GM15510 (cell line): ENCODE measurements around the gene PSMA5.

Source experiments
- POLR2A ChIP-seq: IDR thresholded peaks from 3 replicates; pipeline ENCODE4 v1.6.1; 2011; ENCODE audit warnings: borderline replicate concordance; ENCODE audit not compliant: insufficient read length; ENCODE audit errors: extremely low read depth

PSMA5 gene

GRCh38 chr1:109426281-109427170 is at the start of gene PSMA5:
Gene PSMA5, minus strand, starts transcription at chr1:109426448. Its CDS starts 118 bp downstream, at chr1:109426330.
- TF ChIP-seq POLR2A = peak; percentile 94

GRCh38 chr1:109475261-109475660 is 49.0 kb upstream of the PSMA5 start:
- TF ChIP-seq POLR2A = no peak

- TF ChIP-seq POLR2A = no peak
These were observed 48.4 kb upstream of the PSMA5 start for GRCh38 chr1:109474697-109475096.

GRCh38 chr1:109472779-109473178 is 46.5 kb upstream of the PSMA5 start:
- no peak for TF ChIP-seq POLR2A

- no peak for TF ChIP-seq POLR2A
These were observed 44.0 kb upstream of the PSMA5 start for GRCh38 chr1:109470245-109470644.

- TF ChIP-seq POLR2A = no peak
These were observed 42.7 kb upstream of the PSMA5 start for GRCh38 chr1:109468903-109469302.

- TF ChIP-seq POLR2A = no peak
These were observed 41.8 kb upstream of the PSMA5 start for GRCh38 chr1:109468061-109468460.

- no peak for TF ChIP-seq POLR2A
These were observed 41.1 kb upstream of the PSMA5 start for GRCh38 chr1:109467301-109467777.

GRCh38 chr1:109466452-109467300 is 40.4 kb upstream of the PSMA5 start, which contains the start of gene SYPL2:
Gene SYPL2, plus strand, starts transcription at chr1:109466546. Its CDS starts 298 bp downstream, at chr1:109466844.
- no peak for TF ChIP-seq POLR2A

- TF ChIP-seq POLR2A = no peak
These were observed 39.8 kb upstream of the PSMA5 start for GRCh38 chr1:109466125-109466451.

GRCh38 chr1:109457819-109458218 is 31.6 kb upstream of the PSMA5 start:
- no peak for TF ChIP-seq POLR2A

GRCh38 chr1:109454497-109455133 is 28.4 kb upstream of the PSMA5 start:
- TF ChIP-seq POLR2A = no peak

- no peak for TF ChIP-seq POLR2A
These were observed 21.3 kb upstream of the PSMA5 start for GRCh38 chr1:109447524-109447923.

- no peak for TF ChIP-seq POLR2A
These were observed 18.1 kb upstream of the PSMA5 start for GRCh38 chr1:109444346-109444745.

- TF ChIP-seq POLR2A = no peak
These were observed 17.2 kb upstream of the PSMA5 start for GRCh38 chr1:109443476-109443875.
